Activated CD4-positive, alpha-beta memory T cell treated with anti-CD3 and anti-CD28 coated beads for 36 hours (primary cell): ENCODE results near the gene B3GNT3. TPM values are rescaled to one million over a fixed set of nuclear protein-coding genes. Genes with fewer than 3 reads are reported as not detected.

Experiments
- CTCF ChIA-PET: fragments of 350-600 bp; sonication (Branson Sonifier 250); formaldehyde crosslinking; loops from one replicate; lab custom pipeline; 2021; ENCODE audit warnings: antibody characterized with exemption, inconsistent platforms; lab: Charles Lee
- POLR2A ChIA-PET: fragments of 350-600 bp; sonication (Branson Sonifier 250); formaldehyde crosslinking; loops from one replicate; lab custom pipeline; 2021; ENCODE audit warnings: antibody characterized with exemption; lab: Charles Lee
- DNase-seq: peaks from one replicate; pipeline ENCODE4 v3.0.0-alpha.2; 2020
- H3K27ac Mint-ChIP-seq: one replicate; pipeline ENCODE4 v1.8.0; 2021; ENCODE audit warnings: mixed read lengths
- H3K27me3 Mint-ChIP-seq: one replicate; pipeline ENCODE4 v1.8.0; 2021; ENCODE audit warnings: mixed read lengths
- H3K36me3 Mint-ChIP-seq: one replicate; pipeline ENCODE4 v1.8.0; 2021; ENCODE audit warnings: mixed read lengths
- H3K4me1 Mint-ChIP-seq: one replicate; pipeline ENCODE4 v1.8.0; 2021; ENCODE audit warnings: low read depth, mixed read lengths
- H3K4me3 Mint-ChIP-seq: one replicate; pipeline ENCODE4 v1.8.0; 2021; ENCODE audit warnings: mild to moderate bottlenecking, mixed read lengths
- H3K9me3 Mint-ChIP-seq: one replicate; pipeline ENCODE4 v1.8.0; 2021; ENCODE audit warnings: mixed read lengths
- intact Hi-C: fragments of 100-400 bp; cut with micrococcal nuclease; formaldehyde crosslinking; loops from one replicate; pipeline ENCODE4 v1.15.1; 2023
- total RNA-seq, 2 experiments: library from RNA; stranded (reverse); gene quantifications; one replicate each; pipeline ENCODE4 v1.2.3, GENCODE V29; 2021

Gene B3GNT3
- total RNA-seq, 2 experiments from 2014 or later = 0.26 to 0.34 TPM

DNA sequence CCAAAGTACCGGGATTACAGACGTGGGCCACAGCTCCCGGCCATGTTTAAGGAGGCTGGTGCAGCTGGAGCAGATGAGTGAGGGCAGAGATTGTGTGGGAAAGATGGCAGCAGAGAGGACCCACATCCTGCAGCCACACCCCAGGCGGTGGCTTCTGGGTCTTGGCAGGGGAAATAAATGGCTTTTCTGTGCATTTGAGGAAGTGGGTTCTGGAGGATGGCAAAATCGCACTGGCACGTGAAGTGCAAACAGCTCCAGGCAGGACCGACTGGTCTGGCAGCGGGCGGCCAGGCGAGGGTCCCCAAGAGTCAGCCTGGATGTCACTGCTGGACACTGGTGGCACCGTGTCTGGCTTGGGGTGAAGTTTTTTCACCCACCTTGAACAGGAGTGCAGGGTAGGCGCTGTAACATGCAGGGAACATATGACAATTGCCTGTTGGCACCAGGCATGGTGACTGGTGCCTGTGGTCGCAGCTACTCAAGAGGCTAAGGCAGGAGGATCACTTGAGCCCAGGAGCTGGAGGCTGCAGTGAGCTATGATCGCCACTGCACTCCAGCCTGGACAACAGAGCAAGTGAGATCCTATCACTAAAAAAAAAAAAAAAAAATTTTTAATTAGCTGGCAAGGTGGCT, 8.4 kb downstream of the B3GNT3 start:
- peak overlapping the region; percentile 55 for H3K27ac Mint-ChIP-seq
- H3K9me3 Mint-ChIP-seq = no peaks in the 10 kb centered on the region
- no peaks in the 10 kb centered on the region for H3K36me3 Mint-ChIP-seq
- intact Hi-C loops = no loop called here
- peak; percentile 48 for DNase-seq
- H3K4me1 Mint-ChIP-seq = peaks cover 19% of the 10 kb centered on the region
- no peak overlapping the region for H3K4me3 Mint-ChIP-seq
- H3K27me3 Mint-ChIP-seq = no peaks in the 10 kb centered on the region
- ChIA-PET POLR2A (no interaction called here), CTCF (interaction anchor here (1.1 to 1.5 kb wide), 3 partner anchors 19 to 308 kb away, joined by 3 to 8 read pairs (median 4); no protein-coding TSS in a partner anchor)

DNA sequence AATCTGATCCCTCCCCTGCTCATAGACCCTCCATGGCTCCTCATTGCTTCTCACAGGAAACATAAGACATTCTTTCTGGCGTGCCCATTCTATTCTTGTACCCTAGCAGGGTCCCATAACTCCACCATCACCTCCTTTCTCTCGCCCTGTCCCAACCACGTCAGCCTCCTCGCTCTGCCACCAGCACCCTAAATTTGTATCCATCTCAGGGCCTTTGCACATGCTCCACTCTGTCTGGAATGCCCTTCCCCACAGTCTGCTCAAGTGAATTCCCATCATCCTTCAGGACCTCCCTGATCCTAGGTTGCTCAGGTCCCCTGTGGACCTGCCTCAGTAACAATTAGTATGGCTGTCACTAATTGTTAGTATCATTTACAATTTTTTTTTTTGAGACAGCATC, 10.5 kb downstream of the B3GNT3 start:
- intact Hi-C loops = no loop called here
- CTCF ChIA-PET = interaction anchor here (0.6 to 1.1 kb wide), 2 partner anchors 50 to 93 kb away, joined by 3 to 4 read pairs; no protein-coding TSS in a partner anchor
- Mint-ChIP-seq H3K27ac (no peak overlapping the region), H3K4me1 (peaks cover 19% of the 10 kb centered on the region), H3K4me3 (no peak overlapping the region), H3K27me3 (no peaks in the 10 kb centered on the region), H3K36me3 (no peaks in the 10 kb centered on the region), H3K9me3 (no peaks in the 10 kb centered on the region)
- no peak for DNase-seq
- POLR2A ChIA-PET = no interaction called here

DNA sequence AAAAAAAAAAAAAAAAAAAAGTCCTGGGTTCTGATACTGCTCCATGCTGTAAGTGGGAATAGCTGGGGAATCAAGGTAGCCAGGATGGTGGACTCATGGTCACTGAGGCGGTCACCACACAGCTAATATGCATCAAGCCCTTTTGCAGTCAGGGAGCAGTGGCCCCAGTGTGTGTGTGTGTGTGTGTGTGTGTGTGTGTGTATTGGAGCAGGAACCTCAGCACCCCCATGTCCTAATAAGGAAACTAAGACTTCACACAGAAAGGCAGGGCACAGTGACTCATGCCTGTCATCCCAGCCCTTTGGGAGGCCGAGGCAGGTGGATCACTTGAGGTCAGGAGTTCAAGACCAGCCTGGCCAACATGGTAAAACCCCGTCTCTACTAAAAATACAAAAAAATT, 12.0 kb downstream of the B3GNT3 start:
- intact Hi-C loops = no loop called here
- no peak overlapping the region for H3K27ac Mint-ChIP-seq
- H3K36me3 Mint-ChIP-seq = no peaks in the 10 kb centered on the region
- H3K4me1 Mint-ChIP-seq = peaks cover 19% of the 10 kb centered on the region
- CTCF ChIA-PET = no interaction called here
- no peak overlapping the region for H3K4me3 Mint-ChIP-seq
- peak; percentile 43 for DNase-seq
- no peaks in the 10 kb centered on the region for H3K27me3 Mint-ChIP-seq
- no peaks in the 10 kb centered on the region for H3K9me3 Mint-ChIP-seq
- POLR2A ChIA-PET = no interaction called here

DNA sequence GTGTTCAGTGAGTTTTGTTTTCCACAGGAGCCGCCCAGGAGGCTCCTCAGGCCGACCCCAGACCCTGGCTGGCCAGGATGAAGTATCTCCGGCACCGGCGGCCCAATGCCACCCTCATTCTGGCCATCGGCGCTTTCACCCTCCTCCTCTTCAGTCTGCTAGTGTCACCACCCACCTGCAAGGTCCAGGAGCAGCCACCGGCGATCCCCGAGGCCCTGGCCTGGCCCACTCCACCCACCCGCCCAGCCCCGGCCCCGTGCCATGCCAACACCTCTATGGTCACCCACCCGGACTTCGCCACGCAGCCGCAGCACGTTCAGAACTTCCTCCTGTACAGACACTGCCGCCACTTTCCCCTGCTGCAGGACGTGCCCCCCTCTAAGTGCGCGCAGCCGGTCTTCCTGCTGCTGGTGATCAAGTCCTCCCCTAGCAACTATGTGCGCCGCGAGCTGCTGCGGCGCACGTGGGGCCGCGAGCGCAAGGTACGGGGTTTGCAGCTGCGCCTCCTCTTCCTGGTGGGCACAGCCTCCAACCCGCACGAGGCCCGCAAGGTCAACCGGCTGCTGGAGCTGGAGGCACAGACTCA, 12.9 kb downstream of the B3GNT3 start:
- Mint-ChIP-seq H3K4me1 (peaks cover 15% of the 10 kb centered on the region), H3K27ac (no peak overlapping the region), H3K36me3 (no peaks in the 10 kb centered on the region), H3K4me3 (no peak overlapping the region), H3K9me3 (no peaks in the 10 kb centered on the region), H3K27me3 (no peaks in the 10 kb centered on the region)
- CTCF ChIA-PET = interaction anchor here (0.7 kb wide), 1 partner anchor 48 kb away, joined by 3 read pairs; no protein-coding TSS in a partner anchor
- no peak for DNase-seq
- intact Hi-C loops = no loop called here
- POLR2A ChIA-PET = interaction anchor here (1.0 kb wide), 1 partner anchor 41 kb away, joined by 5 read pairs; the partner anchor contains the start of gene JAK3

DNA sequence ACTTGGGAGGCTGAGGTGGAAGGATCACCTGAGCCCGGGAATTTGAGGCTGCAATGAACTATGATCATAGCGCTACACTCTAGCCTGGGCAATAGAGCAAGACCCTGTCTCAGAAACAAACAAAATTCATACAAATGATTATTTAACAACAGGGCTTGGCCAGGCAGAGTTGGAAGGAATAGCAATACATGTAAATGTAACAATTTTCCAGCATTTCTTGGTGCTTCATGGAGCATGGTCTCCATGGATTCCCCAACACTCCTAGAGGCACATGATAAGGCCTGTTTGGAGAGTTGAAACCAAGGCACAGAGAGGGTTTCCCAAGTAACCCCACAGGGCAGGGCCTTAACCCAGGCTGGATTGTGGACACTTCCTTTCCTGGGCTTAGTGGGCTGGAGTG, 16.2 kb downstream of the B3GNT3 start:
- Mint-ChIP-seq H3K4me1 (peaks cover 8% of the 10 kb centered on the region), H3K4me3 (no peak overlapping the region), H3K36me3 (no peaks in the 10 kb centered on the region), H3K9me3 (no peaks in the 10 kb centered on the region), H3K27me3 (no peaks in the 10 kb centered on the region), H3K27ac (no peak overlapping the region)
- POLR2A ChIA-PET = no interaction called here
- no peak for DNase-seq
- CTCF ChIA-PET = no interaction called here
- intact Hi-C loops = no loop called here

DNA sequence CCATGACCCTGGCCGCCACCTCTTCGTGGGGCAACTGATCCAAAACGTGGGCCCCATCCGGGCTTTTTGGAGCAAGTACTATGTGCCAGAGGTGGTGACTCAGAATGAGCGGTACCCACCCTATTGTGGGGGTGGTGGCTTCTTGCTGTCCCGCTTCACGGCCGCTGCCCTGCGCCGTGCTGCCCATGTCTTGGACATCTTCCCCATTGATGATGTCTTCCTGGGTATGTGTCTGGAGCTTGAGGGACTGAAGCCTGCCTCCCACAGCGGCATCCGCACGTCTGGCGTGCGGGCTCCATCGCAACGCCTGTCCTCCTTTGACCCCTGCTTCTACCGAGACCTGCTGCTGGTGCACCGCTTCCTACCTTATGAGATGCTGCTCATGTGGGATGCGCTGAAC, 16.7 kb downstream of the B3GNT3 start:
- H3K36me3 Mint-ChIP-seq = peaks cover 1% of the 10 kb centered on the region
- no peak for DNase-seq
- POLR2A ChIA-PET = no interaction called here
- no peaks in the 10 kb centered on the region for H3K9me3 Mint-ChIP-seq
- intact Hi-C loops = no loop called here
- H3K4me3 Mint-ChIP-seq = no peak overlapping the region
- peaks cover 8% of the 10 kb centered on the region for H3K4me1 Mint-ChIP-seq
- H3K27me3 Mint-ChIP-seq = no peaks in the 10 kb centered on the region
- CTCF ChIA-PET = no interaction called here
- H3K27ac Mint-ChIP-seq = no peak overlapping the region

DNA sequence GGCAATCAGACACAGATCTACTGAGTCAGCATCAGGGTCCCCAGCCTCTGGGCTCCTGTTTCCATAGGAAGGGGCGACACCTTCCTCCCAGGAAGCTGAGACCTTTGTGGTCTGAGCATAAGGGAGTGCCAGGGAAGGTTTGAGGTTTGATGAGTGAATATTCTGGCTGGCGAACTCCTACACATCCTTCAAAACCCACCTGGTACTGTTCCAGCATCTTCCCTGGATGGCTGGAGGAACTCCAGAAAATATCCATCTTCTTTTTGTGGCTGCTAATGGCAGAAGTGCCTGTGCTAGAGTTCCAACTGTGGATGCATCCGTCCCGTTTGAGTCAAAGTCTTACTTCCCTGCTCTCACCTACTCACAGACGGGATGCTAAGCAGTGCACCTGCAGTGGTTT, 17.2 kb downstream of the B3GNT3 start:
- POLR2A ChIA-PET = no interaction called here
- Mint-ChIP-seq H3K27me3 (no peaks in the 10 kb centered on the region), H3K4me1 (peaks cover 8% of the 10 kb centered on the region), H3K4me3 (no peak overlapping the region), H3K36me3 (peaks cover 1% of the 10 kb centered on the region), H3K9me3 (no peaks in the 10 kb centered on the region), H3K27ac (no peak overlapping the region)
- CTCF ChIA-PET = no interaction called here
- DNase-seq = no peak
- intact Hi-C loops = no loop called here

GRCh38 chr19:17817668-17818363, 22.9 kb downstream of the B3GNT3 start:
- intact Hi-C loops = no loop called here
- peak overlapping the region; percentile 33 for H3K27ac Mint-ChIP-seq
- no peak overlapping the region for H3K4me3 Mint-ChIP-seq
- no peaks in the 10 kb centered on the region for H3K9me3 Mint-ChIP-seq
- CTCF ChIA-PET = no interaction called here
- H3K4me1 Mint-ChIP-seq = peaks cover 1% of the 10 kb centered on the region
- no peaks in the 10 kb centered on the region for H3K27me3 Mint-ChIP-seq
- POLR2A ChIA-PET = no interaction called here
- H3K36me3 Mint-ChIP-seq = peaks cover 1% of the 10 kb centered on the region
- no peak for DNase-seq

DNA sequence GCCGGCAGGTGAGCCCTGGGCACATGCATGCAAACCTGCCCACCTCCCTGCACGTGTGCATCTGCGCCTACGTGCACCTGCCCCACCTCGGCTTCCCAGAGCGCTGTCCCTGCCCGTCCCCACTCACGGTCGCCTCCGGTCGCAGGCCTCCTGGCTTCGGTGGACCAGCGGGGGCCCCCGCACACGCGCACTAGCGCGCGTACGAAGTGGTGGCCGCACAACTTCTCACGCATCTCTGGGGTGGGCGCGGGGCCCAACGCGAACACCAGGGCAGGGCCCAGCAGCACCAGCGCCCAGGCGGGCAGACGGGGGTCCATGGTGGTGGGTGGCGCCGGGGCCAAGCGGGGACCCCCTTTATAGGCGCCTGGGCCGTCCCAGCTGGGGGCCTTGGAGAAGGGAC, 26.3 kb downstream of the B3GNT3 start, which contains the start of gene INSL3:
TSS of gene INSL3 (minus strand) at position 330 of the 400 bp plus-strand sequence. CDS start at position 317, 13 bp downstream.
- Mint-ChIP-seq H3K9me3 (no peaks in the 10 kb centered on the region), H3K27ac (no peak within 1 kb of the TSS), H3K4me1 (no peaks in the 10 kb centered on the region), H3K27me3 (no peaks in the 10 kb centered on the region), H3K36me3 (peaks cover 8% of the 10 kb centered on the region), H3K4me3 (no peak within 1 kb of the TSS)
- POLR2A ChIA-PET = interaction anchor here (0.6 to 1.0 kb wide), 2 partner anchors 8 to 49 kb away, joined by 3 read pairs; no protein-coding TSS in a partner anchor
- intact Hi-C loops = no loop called here
- CTCF ChIA-PET = interaction anchor here (1.9 kb wide), 1 partner anchor 38 kb away, joined by 7 read pairs; the partner anchor contains the start of gene RPL18A
- DNase-seq = no peak

DNA sequence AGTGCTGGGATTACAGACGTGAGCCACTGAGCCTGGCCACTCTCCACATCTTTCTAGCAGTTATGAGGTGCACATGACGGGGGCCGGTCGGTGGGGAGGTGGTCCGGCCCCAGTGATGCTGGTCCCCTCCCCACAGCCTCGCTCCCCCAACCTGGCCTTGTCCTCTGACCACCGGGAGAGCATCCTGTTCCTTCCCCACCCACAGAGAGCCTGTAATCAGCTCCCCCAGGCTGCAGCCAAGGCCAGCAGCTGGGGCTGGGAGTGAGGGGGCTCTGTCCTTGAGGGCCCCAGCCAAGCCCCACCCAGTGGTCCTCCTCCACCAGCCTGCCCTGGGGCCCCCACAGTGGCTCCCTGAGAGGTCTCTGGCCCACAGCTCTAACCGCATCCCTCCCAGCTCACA, 29.4 kb downstream of the B3GNT3 start:
- no peaks in the 10 kb centered on the region for H3K27me3 Mint-ChIP-seq
- H3K27ac Mint-ChIP-seq = no peak overlapping the region
- H3K9me3 Mint-ChIP-seq = no peaks in the 10 kb centered on the region
- H3K36me3 Mint-ChIP-seq = peaks cover 24% of the 10 kb centered on the region
- POLR2A ChIA-PET = interaction anchor here (0.8 to 1.5 kb wide), 4 partner anchors 8 to 73 kb away, joined by 3 to 5 read pairs (median 4); partner anchors contain the start of gene FCHO1
- H3K4me3 Mint-ChIP-seq = no peak overlapping the region
- no peaks in the 10 kb centered on the region for H3K4me1 Mint-ChIP-seq
- DNase-seq = no peak
- intact Hi-C loops = no loop called here
- CTCF ChIA-PET = no interaction called here

- ChIA-PET CTCF (no interaction called here), POLR2A (interaction anchor here (1.6 to 1.9 kb wide), 2 partner anchors 8 to 20 kb away, joined by 4 to 6 read pairs; no protein-coding TSS in a partner anchor)
- peaks cover 42% of the 10 kb centered on the region for H3K36me3 Mint-ChIP-seq
- H3K4me1 Mint-ChIP-seq = no peaks in the 10 kb centered on the region
- no peaks in the 10 kb centered on the region for H3K27me3 Mint-ChIP-seq
- intact Hi-C loops = no loop called here
- no peak for DNase-seq
- no peak overlapping the region for H3K4me3 Mint-ChIP-seq
- no peaks in the 10 kb centered on the region for H3K9me3 Mint-ChIP-seq
- no peak overlapping the region for H3K27ac Mint-ChIP-seq
Measured at GRCh38 chr19:17826508-17827056, 31.6 kb downstream of the B3GNT3 start.
